NCI-H446 (cell line): Measurements from ENCODE around the gene CKS2.
A peak's percentile ranks its signal among the peaks of the same experiment; 100 is the strongest.

Experiments used
- DNase-seq, 2 experiments: peaks; one replicate each; lab custom pipeline; 2025; lab: John Stamatoyannopoulos, UW

The CKS2 gene

DNA sequence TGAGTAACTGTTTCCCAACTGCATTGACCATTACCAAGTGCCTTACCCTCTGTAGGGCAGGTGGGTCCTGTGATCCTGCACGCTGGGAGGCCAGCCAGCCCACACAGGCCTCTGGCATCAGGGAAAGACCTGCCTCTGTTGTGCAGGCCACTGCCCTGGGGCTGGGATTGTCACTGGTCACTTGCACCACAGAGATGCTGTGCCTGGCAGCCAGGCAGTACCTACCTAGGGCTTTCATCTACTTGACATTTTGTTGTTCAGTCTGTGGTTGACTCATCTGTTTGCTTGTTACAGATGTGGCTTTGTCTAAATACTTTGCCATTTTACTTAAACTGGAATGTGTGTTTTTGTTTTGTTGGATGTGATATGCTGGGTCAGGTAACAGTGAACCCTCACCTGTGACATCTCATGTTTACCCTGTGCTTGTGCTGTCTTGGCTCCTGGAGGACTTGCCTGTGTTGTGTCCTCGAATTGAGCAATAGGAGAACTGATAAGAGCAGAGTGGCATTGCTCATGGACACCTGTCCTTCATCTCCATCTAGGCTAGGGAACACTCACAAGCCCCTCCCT, 40.1 kb downstream of the CKS2 start:
- DNase-seq, result no peak

DNA sequence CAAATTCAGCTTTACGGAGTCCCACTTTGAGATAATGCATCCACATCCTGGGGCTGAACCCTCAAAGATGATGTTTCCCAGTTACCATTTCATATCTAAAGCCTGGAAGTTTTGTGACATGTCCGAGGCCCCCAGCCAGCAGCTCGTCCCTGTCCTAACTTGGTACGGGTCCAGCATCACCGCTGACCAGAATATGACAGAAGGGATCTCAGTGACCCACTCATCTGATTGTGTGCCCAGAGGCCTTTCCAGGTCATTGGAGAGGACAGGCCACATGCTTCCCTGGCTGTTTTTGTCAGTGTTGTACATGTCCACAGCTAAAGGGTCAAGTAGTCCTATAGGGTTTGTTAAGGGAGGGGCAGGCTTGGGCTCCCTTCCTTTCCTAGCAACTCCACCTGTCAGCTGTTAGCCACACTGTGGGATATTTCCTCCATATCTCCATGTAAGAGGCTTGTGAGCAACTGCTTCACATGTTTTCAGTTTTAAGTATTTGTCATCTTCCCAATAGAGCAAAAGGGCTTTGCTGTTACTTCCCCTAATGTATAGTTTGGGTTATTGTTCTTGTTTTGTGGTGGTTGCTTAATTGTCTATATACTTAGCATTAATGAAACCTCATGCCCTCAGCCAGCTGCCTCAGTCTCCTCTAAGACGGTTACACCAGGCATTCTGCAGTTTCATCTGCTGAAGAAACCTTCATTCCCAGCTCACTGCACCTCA, 40.7 kb downstream of the CKS2 start:
- DNase-seq, result no peak

DNA sequence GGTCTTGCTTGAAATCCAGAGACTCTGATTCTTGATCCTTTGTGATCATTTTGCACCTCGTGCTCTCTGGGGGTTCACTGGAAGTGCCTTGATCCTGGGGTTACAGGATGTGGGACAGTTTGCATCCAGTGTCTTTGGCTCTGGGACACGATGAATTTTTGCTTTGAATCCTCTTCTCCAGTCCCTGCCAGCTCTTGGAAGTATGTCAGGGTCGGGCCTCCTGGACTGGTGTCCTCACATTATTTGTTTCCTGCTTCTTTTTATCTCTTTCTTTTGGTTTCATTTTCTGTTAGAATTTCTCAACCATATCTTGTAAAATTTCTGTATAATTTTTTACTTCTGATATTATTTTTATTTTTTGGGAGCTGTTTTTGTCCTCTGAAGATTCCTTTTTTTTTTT, 41.5 kb downstream of the CKS2 start:
- DNase-seq, result no peak

DNA sequence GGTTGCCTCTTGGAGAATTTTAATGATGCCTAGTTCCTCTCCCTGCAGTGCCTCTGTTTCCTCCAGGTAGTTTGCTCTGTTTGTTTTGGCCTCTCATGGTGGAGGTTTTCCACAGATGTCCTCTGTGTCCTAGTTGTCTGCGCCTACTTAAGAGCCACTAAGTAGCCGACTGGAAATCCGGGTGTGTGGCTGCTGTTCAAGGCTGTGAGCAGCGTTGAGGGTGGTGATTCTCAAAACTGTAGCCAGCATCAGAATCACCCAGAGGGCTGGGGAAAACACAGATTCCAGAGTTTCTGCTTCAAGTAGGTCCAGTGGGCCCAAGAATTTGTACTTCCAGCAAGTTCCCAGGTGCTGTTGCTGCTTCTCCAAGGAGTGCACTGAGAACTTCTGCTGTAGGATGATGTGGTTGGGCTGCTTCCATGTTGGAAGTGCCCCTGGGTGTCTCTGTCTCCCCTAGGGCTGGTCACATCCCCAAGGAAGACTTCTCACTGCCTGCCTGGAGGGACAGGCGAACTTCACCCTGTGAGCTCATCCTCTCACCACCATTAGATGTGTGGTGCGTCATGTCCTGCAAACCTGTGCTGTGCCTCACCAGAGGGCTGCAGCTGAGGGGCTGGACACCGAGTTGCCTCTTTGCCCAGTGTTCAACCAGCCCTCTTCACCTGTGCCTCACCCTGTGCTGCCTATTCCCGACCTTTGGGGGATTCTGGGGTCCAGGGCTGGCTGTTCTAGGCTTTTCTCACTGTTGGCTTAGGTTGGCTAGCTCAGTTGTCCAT, 42.1 kb downstream of the CKS2 start:
- no peak for DNase-seq

DNA sequence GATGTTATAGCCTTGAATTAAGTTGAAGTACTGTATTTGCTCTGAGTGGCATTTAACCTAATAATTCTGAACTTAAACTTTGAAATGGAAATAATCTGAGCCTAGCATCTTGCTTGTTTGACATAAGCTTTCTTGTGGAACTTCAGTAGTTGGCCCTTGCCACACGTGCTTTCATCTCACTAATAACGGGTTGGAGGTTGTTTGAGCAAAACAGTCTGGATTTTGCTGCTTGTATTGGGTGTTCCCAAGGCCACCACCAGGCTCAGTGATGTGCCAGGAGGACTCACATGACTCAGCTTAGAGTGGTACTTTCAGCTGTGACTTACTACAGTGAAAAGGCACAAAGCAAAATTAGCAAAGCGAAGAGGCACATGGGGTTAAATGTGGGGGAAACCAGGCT, 43.0 kb downstream of the CKS2 start:
- DNase-seq, result no peak

DNA sequence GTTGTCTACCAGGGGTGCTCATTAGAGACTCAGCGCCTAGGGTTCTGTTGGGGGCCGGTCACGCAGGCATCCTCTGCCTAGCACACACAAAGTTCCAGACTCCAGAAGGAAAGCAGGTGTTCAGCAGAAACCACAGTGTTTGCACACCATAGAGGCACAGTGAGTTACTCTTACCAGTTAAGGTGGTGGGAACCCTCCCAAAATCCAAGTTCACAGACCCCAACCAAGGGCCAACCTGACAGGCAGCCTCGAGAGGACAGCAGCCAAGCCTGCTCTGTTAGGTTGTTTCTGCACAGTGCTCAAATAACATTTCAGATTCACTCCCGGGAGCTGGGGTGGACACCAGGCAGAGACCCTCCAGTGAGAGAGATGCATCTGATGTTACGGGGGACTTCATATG, 43.5 kb downstream of the CKS2 start:
- DNase-seq, result no peak

DNA sequence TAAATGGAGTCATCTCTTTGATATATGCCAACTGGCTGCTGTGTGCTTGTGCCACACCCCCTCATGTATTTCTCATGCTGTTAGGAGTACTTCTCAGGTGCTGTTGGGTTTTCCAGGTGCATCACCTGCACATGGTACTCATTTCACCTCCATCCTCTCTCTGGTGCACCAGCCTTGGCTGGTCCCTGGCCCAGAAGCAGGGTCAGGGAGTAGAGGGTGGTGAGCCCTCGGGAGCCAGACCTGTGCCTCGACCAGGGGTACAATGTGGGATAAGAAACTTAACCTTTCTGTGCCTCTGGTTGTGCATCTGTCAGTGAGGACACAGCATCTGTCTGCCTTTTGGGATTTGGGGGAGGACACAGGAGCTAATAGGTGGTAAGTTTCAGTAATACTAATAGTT, 45.8 kb downstream of the CKS2 start:
- no peak for DNase-seq

DNA sequence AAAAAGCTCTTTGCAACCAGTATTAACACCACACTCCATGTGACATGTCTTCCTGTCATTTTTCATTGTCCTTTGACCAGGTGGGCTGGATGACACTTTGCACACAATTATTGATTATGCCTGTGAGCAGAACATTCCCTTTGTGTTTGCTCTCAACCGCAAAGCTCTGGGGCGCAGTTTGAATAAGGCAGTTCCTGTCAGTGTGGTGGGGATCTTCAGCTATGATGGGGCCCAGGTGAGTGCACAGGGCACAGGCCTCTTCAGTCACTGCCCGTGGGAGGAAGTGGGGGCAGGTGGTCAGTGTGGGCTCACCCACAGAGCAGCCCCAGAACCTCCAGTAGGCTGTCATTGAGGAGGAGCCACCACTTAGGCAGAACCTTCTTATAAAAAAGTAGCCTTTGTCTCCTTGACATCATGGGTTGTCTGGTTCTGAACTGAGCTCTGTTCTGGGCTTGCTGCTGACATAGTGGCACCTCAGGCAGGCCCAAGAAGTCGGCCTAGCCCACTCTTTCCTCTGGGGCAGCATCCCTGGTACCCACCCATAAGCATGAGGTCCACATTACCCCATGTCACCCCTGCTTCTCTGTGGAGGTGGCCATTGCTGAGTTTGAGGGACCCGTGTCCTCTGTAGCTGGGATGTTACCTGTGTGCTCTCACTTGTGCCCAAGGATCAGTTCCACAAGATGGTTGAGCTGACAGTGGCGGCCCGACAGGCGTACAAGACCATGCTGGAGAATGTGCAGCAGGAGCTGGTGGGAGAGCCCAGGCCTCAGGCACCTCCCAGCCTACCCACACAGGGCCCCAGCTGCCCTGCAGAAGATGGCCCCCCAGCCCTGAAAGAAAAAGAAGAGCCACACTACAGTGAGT, 46.6 kb downstream of the CKS2 start:
- no peak for DNase-seq

DNA sequence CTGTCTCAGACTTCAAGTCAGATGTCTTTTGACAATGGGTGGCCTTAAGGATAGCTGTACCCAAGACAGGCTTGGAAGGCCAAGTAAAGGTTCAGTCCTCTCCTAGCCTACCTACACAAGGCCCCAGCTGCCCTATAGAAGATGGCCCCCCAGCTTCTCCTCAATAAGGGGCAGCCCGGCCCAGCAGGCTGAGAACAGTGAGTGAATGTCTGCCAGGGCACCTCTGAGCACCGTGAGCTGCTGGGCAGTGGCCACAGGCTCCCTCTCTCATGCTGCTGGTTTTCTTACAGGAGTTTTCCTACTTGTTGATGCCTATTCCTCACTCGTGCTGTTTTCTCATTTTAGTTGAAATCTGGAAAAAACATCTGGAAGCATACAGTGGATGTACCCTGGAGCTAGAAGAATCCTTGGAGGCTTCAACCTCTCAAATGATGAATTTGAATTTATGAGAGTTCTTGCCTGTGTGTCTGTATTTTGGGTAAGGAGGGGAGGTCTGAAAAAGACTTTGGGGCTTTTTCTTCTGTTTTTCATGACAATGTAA, 47.5 kb downstream of the CKS2 start:
- DNase-seq, result no peak

DNA sequence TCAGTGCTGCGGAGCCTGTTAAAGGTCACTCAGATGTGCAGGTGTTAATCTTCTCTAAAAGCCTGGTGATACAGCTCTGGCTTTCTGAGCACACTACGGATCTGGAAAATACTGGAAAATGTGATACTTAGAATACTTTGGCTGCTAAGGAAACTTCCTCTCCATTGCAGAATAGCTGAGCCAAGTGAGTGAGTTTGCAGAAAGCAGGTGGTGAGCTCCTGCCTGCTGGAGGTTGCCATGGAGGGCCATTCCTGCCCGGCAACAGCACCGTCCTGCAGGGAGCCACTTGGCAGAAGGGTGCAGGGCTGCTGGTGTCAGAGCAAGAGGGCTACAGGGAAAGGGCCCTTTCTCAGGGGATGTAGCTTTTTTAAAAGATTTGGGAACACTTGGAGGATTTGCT, 48.0 kb downstream of the CKS2 start:
- DNase-seq, result peak; percentile 48 to 58

DNA sequence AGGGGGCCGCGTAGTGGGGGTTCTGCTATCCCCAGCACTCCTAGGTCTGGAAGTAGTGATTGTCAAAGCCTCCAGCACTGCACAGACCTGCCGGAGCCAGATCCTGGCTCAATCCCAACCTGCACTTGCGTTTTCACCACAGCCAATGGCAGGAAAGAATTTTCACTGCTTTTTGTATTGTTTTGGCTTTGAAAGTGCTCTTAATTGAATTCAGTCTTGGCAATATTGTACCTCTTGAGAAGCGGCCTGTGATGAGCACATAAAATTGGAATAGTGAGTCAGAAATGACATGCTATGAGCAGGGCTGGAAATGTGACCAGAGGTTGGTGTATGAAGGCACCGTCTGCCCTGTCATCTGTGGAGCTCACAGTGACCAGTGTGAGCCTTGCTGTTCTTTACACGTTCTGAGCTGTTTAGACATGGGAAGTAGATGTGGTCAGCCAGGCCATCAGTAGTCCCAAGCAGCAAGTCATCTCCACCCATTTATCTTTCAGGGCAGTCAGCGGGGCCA, 48.8 kb downstream of the CKS2 start:
- DNase-seq, result peak; percentile 62 to 85

DNA sequence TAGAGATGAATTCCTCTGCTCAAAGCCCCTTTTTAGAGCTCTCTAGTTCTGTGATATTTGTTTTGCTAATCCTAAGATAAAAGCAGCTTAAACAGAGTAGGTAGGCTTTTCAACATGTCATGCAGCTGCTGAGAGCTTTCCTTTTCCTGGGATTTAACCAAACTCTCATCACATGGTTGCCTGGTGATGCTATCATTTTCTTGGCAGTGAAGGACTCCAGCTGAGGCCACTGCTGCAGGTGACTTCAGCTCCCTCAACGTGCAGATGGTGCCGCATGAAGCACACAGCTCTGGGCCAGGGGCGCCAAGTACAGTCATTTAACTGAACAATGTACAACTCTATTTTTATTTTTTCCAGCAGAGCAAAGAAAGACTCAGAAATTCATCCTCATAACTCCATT, 49.5 kb downstream of the CKS2 start:
- DNase-seq, result peak; percentile 16 to 19

DNA sequence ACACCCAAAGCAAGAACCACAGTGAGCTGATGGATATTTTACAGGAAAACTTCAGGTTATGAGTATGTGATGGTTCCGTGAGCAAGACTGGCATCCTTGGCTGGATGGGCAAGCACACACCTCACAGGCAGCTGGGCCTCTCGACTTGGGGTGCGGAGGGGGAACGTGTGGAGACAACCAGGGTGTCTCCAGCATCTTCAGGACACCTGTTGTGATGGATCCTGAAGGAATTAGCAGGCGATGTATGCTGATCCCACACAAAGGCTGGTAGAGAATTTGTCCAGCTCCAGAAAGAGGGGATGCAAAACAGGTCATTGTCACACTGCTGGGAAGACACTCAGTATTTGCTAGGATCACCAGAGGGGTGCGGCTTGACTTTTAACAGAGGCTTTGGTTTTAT, 50.0 kb downstream of the CKS2 start:
- no peak for DNase-seq

DNA sequence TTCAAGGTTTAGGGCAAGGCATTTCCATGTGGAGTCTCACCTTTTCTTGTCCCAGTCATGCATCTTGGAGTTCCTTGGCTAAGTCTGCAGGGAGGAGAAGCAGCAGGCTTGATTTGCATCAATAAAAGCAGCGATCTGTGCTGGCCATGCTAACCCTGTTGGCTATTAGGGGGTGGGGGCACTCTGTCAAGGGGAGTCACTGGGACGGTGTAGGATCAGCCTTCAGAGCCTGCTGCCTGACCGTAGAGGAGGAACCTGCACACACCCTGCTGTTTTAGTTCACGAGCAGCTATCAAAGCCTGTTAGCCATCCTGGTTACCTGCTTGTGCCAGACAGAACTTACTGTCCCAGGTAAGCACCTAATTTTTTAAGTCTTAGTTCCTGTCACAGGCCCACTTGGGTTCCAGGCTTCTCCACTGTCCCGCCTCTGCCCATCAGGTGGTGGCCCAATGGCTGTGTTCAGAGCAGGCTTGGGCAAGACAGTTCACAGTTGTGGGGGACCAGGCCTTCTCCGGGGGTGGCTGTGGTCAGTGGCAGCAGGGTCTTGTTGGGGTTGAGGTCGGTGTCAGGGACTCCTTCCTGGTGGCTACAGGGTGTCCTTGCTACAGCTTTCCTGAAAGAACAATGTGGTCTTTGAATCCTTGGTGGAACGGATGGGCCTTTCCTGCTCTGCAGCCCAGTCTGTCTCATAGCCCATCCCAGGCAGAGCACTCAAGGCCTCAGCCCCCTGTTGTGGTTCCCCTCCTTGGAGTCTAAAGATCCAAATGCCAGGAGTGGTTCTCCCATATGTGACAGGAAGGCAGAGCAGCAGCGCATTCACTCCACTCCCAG, 51.0 kb downstream of the CKS2 start:
- DNase-seq, result no peak

DNA sequence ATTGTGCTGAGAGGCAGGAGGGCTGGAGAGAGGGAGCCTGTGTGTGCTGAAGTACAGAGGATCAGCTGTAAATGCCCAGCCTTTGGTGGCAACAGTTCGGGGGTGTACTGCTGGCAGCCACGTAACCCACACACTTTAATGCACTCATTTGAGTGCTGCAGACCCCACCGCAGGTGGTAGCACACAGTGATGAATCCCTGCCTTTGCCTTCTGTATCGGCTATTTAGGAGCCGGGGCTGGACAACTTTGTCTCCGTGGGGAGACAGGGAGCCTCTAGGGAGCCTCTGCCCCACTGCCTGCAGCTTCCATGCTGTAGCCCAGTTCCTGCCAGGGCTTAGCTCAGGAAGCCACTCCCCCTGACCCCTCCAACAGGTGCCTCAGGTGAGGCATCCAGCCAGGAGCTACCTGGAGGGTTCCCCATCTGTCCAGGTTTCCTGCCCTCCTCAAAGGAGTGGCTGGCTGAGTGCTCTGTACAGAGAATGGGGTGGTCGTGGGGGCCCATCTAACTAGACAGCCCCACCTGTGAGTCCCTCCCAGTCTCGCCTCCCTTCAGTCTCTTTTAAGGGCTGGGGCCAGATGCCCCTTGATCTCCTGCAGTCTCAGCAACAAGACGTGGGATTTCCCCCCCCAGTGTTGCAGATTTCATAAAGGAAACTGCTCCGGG, 51.8 kb downstream of the CKS2 start:
- DNase-seq, result no peak

DNA sequence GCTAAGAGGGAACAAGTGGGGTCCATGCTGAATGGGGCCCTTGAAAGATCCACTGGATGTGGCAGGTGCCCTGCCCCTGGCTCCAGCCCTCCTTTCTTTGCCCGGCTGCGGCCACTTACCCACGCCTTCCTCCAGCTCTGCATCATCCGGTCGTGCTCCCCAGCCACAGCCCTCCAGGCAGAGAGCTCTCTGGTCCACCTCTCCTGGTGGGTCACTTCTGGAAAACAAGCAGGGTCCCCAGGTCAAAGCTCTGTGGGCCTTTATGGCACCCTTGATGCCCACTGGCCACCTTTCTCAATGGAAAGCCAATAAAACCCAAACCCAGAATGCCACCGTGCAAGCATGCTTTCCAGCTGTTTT, 52.3 kb downstream of the CKS2 start:
- no peak for DNase-seq

DNA sequence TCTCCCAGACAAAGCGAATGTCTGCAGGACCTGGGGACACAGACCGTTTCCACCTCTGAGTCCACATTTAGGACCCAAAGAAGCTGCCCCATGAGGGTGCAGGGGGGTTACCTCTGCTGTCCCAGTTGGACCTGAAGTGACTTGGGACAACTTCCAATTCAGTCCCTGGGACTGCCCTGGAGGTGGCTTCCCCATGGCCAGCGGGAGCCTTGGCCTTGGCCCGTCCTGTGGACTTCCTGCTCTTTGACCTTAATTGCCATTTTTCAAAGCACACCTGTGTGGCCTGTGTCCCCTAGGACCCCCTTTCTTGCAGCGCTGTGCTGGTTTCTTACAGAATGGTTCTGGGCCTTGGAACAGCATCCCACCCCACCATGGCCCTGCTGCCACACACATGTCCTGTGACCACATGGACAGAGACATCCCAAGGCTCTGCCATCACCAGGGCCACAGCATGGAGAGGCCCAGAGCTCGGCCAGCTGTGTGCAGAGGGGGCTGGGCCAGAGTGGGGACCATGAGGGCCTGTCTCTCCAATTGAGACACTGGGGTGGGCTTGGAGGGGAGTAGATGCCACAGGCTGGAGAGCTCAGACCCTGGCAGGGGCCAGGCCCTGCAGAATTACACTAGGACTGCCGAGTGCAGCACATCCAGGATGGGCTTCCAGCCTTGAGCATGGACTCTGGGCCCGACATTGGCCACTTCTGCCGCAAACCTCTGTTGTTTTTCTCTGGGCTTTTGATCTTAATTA, 53.1 kb downstream of the CKS2 start:
- no peak for DNase-seq

DNA sequence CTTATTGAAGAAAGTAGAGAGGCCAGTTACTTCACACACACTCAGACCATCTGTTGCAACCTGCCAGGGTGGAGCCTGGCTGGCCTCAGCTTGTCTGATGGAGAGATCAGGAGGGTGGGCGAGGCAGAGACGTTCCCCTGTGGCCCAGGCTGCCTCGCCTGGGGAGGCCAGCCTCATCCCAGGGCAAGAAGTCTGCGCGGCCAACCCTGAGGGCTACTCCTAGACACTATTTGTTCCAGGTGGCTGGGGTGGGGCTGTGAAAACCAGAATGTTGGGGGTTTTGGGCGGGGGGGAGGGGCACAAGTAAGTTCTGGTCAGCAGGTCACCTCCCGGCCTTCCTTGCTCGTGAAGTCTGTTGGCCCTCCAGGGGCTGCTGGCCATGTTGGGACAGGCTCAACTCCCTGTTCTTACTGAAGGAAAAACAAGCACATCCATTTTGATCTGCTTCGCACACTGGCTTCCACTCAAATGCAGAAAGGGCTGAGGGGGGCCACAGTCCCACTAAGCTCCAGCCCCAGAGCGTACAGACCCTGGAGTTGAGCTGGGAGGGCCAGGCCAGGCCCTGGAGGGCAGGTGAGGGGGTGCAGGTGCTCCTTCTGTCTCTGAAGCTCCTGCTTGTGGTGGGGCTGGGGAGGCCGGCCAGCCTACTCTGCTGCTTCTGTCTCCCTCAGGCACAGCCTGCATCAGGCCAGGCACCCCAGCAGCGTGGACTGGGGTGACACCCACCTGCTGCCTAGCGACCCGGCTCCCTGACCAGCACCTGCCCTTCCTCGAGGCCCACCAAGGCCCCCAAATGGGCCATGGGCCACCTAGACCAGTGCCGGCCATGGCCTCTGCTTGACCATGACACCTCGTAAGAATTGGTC, 53.9 kb downstream of the CKS2 start:
- no peak for DNase-seq

DNA sequence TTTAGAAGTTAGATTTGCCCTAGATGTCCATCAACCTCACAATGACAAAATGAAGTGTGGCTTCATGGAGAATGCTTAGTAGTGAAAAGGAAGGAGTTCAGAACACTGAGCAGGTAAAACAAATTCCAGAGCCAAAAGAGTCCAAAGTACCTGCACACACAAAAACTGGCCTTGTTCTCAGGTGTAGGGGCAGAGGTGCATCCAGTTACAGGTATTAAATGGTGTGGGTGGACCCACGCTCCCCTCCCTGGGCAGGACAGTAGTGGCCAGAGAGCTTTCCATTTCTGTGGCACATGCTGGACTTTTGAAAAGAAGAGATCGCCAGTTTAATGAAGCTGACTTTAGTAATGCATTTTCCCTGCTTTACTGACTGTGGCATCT, 54.5 kb downstream of the CKS2 start:
- no peak for DNase-seq
